Putamen (tissue), 1 donor: ENCODE measurements around the gene CFAP58.

Source experiments
- DNase-seq: peaks from one replicate; pipeline ENCODE4 v3.0.0-alpha.2; 2016; ENCODE audit warnings: low spot score

Gene CFAP58

DNA sequence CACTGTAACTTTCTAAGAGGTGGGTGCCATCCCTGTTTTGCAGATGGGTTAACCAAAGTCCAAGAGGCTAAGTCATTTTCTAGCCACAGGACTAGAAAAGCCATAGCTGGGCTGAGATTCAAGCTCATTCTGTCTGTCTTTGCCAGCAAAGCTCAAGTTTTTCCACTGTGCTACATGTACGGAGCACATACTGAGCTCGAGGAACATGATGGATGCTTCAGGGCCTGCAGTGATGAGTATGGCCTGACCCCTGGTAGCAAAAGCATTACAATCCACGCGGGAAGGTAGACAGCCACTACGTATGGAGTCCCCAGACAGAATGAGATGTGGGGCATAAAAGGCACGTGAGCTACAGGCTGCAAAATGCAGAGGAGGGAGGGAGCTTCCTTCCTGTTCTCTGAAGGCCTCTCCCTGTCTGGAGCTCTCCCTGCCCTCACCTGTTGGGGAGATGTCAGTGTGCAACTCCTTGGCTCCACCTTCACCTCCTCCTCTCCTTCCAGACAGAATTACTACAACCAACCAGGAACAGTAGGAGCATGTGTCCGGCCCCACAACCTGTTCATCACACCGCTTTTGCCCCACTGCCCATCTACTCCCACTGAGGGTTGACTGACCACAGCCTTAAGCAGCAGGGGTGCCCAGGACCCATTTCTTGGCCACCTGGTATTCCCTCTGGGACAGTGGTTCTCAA, 31.8 kb upstream of the CFAP58 start:
- DNase-seq: no peak

DNA sequence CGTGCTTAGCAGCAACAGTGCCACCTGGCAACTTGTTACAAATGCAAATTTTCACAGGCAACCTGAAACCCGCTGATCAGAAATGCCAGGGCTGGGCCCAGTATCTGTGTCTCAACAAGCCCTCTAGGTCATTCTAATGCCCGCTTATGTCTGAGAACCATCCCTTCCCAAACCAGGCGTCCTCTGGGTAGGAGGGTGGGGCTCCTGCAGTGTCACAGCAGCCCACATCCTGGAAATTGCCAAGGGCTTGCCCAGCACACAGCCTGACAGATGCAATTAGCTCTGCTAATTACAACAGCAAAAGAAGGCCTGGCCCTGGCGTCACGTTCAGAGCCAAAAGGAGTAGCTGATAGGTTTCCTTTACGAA, 31.2 kb upstream of the CFAP58 start:
- no peak for DNase-seq

DNA sequence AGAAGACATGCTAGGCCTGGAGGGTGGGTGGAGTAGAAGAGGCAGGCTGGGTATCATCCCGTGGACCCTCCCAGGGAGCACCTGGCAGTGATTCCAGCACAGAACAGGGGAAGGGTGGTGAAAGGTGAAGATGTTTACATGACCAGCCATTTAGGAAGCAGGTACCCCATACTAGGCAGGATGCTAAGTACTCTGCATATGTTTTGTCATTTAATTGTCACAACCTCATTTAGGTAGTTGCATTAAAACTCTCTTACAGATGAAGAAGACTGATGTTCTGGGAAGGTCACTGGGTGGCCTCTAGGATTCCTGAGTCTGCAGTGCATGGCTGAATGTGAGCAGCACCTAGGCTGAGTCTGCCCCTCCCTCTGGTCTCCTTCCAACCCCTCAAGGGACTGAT, 30.5 kb upstream of the CFAP58 start:
- no peak for DNase-seq

DNA sequence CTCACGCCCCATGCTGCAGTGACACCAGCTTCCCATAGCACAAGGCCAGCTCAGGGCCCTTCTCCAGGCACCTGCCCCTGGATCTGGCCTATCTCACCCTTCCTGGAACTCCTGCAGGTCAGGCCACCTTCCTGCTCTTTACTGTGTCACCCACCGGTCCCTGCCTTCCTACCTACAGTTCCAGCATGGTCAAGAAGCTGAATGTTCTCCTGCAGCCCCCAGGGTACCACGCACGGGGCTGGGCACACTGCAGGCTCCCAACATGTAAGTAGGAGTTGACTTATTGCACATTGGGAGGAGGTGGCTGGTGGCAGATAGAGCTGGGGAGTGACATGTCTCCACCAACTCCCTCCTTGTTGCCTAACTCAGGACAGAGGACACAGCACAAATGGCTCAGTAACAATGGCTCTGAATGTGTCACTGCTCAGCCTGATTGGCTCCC, 29.9 kb upstream of the CFAP58 start:
- no peak for DNase-seq

DNA sequence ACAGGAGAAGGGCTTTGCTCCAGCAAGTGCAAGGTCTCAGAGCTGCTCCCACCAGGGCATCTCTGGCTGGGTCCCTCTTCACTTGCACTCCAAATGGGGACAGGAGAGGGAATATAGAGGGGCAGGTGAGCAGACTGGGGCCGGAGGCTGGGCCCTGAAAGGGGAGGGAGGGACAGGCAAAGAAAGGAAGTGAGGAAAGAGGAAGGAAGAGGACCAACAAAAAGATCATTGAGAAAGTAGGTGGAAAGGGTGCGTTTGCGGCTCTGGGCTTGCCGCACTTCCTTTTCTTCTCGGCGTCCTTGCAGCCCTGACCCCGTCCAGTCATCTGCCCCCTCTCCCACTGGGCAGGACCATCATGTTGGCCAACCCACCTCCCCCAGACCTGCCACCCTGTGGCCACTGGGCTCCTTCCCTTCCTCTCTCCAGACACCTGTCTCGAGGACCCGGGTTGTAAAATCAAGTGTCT, 29.4 kb upstream of the CFAP58 start:
- DNase-seq: no peak

DNA sequence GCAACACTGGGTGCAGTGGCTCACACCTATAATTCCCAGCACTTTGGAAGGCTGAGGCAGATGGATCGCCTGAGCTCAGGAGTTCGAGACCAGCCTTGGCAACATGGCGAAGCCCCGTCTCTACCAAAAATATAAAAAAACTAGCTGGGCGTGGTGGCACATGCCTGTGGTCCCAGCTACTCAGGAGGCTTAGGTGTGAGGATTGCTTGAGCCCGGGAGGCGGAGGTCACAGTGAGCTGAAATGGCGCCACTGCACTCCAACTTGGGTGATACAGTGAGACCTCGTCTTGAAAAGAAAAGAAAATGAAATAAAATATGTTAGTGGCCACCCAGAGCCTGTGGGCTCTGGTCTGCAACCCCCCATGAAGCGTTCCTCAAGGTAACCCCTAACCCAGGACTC, 28.7 kb upstream of the CFAP58 start:
- DNase-seq: no peak

DNA sequence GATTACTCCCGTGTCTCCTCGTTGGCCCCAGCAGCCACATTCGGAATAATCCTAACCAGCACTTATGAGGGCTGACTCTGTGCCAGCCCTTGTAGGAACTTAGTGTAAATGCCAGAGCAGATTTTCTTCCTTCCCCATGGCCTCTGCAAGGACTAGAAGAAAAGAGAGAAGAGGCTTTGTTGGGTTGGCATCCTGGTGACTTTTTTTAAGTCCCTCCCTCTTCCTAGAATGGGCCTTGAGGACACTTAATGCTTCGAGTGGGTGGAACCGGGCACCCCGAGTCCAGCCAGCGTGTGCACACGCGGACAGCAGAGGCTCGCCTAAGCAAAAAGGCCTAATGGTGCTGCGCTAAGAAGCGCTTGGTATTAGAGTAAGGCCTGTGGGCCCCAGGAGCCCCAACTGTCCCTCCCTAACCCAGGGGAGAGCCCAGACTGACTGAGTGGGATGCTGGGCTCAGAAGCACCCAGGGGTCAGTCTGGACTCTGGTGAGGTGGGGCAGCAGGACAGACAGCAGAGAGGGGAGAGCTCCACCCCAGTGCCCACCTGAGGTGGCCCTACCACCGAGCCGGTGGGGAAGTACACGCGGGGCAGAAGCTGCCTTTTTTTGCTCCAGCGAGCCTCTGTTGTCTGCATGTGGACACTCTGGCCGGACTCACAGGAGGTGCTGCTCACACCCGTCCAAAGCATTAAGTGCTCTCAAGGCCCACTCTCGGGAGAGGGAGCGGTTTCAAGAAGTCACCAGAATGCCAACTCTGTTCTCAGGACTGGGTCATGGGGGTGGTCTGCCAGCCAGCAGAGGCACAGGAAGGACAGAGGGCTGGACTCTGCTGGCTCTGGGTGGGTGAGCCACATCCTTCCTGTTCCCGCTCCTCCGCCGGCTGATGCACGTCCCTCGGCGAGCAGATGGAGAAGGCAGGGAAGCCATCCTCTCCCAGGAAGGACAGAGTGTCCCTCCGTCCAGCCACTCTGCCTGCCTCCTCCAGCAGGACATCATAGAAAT, 27.9 kb upstream of the CFAP58 start:
- DNase-seq: no peak

DNA sequence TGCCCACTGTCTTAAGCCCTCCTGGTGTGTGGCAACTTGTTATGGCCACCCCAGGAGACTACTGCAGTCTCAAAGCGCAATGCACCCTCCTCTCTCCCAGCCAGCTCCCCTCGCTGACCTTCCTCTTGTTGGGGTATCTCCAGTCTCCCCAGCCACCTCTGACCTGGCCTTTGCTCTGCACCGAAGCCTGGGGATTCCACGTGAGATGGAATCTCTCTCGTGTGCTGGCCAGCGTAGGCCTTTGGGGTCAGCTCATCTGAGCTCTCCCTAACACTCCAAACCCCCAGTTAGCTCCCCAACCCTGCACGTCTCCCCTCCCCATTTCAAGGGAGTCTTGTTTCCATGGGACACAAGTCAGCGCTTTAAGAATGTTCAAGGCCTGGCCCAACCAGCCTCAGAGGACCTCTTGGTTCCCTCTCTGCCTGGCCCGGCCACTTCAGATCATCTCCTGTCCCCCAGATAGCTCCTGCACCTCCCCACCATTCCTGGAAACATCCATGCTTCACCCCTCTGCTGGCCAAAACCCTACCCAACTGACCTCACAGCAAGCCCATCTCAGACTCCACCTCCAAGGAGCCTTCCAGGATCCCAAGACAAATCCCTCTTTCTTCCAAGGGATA, 26.5 kb upstream of the CFAP58 start:
- no peak for DNase-seq

DNA sequence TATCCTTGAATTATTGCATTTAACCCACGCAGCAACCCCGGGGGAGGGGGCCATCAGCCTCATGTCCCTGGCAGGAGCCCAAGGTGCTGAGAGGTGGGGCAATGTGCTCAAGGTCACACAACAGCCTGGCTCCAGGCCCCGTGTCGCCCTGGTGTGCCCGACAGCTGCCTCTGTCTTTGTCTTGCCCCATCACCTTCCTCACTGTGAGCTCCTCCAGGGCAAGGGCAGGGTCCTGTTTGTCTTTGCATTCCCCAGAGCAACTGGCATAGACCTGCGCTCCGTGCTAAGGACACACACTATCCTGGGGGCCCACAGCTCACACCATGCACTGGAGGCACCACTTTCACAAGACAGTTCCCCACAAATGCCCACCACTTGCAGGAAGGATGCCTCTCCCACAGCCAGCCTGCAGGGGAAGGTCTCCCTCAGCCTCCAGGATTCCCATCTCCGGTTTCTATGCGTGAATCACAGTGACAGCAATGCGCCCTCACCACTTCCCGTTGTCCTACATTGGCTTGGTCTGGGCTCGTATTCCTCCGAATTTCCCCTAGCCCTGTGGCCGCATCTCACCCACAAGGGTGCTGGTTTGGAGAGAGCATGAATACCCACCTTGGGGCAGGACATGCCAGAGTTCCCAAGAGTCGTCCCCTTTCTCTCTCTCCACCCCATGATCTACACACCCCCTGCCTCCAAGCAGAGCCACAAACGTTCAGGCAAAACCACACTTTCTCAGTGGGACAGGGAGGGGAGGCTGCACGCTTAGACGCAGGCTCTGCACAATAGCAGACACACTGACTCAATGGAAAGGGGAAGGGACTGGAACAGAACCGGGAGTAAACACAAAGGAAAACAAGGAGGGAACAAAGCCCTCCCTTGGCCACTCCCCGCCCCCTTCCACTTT, 25.6 kb upstream of the CFAP58 start:
- DNase-seq: no peak

DNA sequence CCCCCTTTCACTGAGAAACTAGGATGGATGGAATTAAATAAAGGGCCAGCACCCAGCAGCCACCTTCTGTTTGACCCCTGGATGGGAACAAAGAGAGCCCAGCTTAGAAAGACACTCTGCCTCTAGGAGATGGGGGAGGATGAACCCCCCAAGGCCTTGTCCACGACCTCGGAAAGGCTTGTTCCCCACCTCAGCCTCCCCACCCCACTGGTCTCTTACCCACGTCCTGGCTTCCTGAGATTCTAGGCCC, 25.1 kb upstream of the CFAP58 start:
- no peak for DNase-seq

DNA sequence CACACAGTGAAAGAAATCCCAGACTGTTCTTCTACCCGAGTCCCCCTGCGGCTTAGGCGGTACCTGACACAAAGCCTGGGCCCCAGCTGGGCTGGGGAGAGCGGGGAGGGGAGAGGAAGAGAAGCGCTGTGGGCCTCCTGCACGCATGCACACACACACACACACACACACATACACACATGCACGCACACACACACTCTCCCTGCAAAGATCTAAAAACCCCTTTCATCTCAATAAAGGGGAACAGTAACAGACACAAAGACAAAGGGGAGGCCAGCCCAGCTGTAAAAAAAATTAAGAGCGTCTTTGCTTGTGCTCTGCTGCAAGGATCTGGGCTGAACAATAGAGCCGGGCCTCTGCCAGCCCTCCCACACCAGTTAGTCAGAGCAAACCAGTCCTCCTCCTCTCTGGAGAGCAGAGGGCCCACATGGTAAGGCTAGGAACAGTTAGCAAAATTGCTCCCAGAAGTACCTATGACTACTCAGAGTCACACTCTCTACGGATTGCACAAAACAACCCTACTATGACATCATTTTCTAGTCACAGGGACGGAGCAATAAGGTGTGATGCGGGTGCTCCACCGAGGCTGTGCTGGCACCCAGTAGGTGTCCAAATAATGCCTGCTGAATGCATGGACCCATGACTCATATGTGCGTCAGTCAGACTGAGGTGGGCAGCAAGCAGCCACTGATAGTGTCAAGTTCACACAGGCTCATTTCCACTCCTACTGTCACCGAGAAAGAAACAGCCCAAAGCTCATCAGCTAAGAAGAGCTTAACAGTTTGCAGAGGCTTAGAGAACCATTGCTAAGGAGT, 24.5 kb upstream of the CFAP58 start:
- no peak for DNase-seq

DNA sequence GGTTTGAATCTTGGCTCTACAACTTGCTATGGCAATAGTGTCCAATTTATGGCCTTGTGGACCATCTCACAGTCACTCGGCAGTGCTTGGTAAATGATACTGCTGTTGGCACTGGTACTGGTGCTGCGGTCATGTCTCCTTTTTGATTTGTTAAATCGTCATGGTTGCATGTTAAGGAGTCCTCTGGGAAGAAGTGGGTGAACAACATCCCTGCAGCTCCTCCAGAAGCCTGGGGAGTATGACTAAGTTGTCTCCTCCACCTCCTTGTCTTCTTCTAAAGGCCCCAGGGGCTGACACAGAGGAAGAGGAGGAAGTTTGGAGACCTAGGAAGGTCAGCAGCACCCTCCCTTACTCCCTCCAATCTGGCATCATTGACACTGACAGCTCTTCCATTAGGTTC, 23.9 kb upstream of the CFAP58 start:
- DNase-seq: no peak

DNA sequence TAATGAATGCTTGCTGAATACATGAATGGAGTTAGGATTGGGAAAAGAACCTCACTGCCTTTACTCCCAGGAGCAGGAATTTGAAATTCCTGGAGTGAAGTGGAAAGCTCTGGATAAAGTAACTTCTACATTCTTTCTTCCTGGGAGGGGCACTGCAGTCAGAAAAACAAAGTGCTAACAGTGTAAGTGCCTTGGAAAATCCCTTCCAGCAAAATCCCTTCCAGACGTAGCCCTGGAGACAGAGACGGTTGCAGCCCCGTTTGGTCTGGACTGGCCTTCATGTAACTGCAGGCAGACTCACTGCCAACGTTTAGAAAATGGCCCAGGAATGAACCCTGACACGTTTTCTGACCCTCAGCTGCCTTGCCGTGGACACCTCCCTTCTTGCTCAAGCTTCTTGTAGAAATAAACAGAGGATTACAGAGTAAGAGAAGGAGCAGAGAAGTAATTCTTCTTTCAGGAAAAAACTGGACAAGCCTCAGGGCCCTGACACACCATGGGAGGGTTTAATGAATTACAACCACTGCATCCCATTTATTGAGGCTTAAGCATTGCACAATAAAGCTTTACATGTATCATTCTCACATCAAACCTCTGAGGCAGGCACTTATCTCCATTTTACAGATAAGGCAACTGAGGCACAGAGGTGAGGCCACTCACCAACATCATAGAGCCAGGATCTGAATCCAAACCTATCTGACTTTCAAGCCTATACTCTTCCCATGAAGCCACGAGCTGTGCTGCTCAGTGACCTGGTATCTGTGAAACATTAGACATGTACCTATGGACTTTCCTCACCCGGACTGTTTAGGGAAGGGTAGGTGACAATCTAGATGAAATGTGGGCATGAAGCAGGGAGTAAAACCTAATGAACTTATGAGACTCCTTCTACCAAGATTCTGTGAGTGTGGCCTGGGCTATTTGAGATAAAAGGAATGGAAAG, 23.2 kb upstream of the CFAP58 start:
- DNase-seq: no peak

DNA sequence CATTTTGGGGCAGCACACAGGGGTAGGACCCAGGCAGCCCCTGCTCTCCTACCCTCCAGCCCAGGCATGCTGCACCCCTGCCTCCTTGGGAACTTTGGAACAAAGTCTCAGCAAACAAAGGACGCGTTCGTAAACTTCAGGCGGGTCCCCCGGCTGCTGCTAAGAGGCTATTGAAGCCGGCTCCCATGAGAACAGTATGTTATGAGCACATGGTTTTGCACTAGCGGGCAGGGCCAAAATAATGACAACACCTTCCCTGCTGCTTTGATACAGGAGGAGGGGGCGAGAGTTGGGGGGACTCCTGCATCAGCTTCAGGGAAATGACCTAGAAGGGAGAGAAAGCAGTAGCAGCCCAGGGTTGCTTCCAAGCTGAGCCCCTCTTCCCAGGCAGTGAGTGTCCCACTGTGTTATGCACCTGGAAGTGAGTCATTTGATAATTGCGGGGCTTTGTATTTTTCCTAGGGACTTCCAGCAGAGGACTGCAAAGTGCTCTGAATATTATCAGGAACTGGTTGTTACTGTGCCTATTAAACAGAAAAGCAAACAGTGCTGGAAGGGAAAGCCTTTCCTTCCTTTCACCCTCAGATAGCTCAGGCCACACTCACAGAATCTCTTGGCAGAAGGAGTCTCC, 22.3 kb upstream of the CFAP58 start:
- DNase-seq: no peak

DNA sequence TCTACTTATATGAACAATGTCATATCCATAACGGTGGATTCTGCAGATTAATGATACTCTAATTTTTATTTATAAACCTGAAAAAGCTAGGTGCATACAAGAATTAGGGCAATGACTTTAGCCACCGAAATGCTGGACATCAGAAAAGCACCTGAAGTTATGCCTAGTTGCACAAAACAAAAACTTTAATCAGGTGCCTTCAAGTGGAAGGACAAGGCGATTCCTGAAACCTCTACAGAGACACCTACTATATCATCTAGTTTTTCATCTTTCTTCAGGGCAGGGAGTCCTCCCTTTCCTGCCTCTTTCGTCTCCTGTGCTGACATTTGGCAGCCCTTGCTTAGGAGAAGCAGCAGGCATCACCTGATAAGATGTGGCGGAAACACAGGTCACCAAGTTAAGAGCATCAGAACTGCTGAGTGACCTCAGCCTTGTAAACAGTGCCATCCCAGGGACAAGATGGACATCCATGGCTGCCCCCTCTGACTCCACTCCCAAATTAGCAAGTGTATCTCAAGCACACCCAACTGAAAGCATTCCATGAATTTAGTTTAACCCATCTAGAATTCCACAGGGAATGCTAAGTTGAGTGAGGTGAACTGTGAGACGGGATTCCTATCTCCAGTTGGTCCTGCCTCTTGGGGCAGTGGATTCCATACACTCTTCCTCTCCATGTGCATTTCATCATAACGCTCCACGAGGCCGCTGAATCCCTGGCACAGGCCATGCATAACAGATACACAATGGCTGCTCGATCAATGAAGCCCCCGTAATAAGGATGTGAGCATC, 21.2 kb upstream of the CFAP58 start:
- DNase-seq: no peak

DNA sequence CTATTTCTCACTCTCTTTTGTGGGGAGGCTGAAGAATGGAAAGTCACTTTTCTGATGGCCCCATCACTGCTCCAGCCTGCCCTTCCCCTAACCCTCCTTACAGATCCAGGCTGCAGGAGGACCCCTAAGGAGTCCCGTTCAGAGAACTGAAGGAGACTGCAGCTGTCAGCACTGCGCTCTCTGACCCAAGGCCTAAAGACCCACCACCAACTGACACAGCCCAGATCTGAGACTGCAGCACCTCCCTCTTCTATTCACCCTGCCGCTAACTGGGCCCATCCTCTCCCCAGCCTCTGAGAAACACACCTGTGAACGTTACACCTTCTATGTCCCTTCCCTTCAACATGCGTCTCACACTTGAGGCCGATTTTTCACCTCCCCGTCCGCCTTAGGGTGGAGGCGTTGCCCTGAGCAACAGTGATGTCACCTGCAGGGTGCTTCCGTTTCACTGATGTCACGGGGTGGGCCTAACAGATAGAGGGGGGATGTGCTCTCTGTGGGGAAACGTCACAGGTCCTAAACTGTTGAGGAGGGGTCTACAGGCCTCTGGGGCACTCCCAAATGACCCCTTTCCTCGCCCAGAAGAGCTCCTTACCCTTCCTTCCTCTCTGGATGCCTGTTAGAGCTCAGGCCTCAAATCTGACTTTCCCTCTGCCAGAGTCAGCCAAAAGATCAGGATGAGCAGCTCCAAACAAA, 20.5 kb upstream of the CFAP58 start:
- no peak for DNase-seq

DNA sequence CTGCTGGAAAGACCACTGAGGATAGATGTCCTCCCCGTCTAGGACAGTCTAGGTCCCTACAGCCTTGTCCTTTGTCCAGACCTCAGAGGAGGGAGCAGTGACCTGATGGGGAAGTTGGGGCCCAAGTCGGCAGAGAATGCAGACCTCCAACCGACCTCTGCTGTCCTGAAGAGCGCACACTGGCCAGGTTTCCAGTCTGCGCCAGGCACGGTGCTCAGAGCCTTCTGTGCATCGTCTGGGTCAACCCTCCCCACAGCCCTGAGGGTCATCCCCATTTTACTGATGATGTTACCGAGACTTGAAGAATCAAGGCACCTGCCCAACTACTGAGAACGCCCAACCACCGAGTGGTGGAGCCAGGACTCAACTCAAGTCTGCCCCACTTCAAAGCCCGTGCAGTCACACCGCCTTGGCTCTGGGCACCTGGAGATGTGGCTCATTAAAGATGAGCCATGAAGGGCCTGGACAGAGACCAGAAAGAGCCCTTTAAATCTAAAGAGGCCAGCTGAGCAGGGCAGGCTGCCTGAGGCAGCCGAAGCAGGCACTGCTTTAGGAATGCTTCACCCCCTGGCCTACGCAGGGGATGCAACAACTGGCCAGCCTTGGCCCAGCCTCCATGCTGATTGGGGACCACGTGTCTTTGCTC, 19.8 kb upstream of the CFAP58 start:
- no peak for DNase-seq

DNA sequence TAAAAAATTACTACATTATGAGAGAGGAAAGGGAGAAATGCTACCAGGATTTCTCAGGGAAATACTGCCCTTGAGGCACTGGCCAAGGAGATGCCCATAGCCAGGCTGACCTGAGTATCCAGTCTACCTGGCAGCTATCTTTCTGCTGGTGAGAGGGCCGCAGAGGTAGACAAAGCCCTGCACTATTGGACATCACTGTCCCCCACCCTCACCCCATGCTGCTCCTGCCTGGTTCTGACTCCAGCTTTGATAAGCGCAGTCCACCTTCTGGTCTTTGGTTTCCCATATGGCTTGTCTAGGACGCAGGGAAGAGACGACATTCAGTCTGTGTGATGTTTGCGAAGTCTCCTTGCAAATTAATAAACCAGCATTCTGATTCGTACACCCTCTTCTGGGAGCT, 19.1 kb upstream of the CFAP58 start:
- DNase-seq: no peak
